Measurements from ENCODE around the gene DNAAF8.

DNA sequence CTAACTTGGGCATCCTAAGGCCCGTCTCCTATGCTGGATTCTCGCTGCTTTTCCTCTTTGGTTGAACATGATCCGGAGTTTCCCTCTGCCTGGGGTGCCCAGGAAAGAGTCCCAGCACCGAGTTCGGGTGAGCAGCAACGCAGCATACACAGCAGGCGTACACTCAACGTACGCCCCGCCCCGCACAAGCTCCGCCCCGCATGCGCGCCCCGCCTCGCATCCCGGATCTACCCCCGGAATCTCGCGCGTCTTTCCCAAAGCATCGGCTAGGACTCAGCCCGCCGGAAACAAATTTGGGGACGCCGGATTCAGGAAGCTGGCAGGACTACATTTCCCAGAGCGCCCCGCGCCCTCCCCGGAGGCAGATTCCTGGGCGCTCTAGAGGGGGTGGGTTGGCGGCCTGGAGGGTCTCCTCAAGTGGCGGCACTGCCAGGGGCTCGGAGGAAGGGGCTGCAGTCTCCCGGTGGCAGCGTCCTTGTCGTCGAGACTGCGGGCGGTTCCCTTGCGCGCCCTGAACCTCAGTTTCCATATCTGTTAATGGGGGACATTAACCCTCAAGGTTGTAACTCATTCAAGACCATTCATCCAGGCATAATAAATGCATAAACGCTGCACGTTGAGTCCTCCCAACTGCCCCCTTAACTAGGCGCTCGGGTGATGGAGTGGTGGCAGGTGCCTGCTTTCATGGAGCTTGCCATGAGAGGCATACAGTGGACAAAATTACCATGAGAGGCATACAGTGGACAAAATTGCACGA, 34.4 kb downstream of the DNAAF8 start:
- TF ChIP-seq CTCF (IDR thresholded peaks at IDR 0.05; ENCODE audit: low read length) (no peak), EZH2 (optimal IDR thresholded peaks at IDR 0.05; ENCODE audit: low read depth, low read length) (no peak), EZH2phosphoT487 (IDR thresholded peaks at IDR 0.05; ENCODE audit: low read length) (no peak)

Measured in MM.1S (cell line).